HG03432 (cell line): ENCODE measurements around the gene TGM6.
A peak's percentile ranks its signal among the peaks of the same experiment; 100 is the strongest.

Experiments
- ATAC-seq: cut with Tn5 transposase; IDR thresholded peaks from one replicate; pipeline ENCODE4 v1.9.1; 2021; ENCODE audit warnings: mild to moderate bottlenecking, moderate library complexity; ENCODE audit not compliant: unreplicated experiment

TGM6 gene

DNA sequence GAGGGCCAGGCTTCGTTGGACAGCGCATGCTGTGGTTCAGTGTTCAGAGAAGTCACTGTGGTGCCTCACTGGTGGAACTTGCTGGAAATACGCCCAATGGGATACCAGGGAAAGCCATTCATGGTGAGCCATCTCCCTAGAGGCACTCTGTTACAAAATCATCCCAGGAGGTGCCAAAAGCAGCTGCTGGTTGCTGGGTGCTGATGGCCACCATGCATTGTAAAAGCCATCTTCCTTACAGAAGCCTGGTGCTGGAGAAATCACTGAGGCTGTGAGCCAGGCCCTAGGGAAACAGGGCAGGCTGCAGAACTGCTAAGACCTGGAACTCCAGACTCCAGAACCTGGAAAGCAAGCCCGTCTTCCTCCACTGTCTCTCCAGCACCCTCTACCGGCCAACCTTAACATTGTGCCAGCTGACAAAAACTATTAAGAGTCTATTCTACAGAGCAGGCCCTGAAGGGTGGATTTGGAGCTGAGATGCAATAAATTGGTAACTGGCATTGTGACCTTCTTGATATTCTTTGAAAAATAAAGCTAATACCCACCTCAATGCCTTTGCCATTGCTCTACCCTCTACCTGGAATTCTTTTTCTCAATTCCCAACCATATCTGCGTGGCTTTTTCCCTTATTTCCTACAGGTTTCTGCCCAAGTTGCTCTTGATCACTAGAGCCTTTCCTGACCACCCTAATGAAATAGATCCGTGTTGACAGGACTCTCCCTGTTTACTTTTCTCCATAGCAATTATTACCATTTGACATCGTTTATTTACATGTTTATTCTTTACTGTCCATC is 71.4 kb downstream of the TGM6 start:
- no peak for ATAC-seq

DNA sequence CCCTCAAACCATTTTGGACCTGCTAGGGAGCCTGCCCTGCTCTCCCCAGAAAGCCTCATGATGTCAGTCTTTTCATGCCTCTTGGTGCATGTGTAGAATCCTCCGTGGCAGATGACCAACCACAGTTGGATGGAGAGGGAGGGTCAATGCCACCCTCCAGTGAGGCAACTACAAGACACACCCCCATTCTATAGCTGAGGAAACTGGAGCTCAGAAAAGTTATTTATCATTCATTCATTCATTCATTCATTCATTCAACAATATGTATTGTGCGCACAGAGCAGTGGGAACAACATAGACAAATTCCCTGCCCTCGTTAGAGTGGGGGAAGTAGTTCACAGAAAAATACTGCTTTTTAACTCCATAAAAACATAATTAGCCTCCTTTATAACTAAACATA is 73.1 kb downstream of the TGM6 start:
- ATAC-seq: no peak

DNA sequence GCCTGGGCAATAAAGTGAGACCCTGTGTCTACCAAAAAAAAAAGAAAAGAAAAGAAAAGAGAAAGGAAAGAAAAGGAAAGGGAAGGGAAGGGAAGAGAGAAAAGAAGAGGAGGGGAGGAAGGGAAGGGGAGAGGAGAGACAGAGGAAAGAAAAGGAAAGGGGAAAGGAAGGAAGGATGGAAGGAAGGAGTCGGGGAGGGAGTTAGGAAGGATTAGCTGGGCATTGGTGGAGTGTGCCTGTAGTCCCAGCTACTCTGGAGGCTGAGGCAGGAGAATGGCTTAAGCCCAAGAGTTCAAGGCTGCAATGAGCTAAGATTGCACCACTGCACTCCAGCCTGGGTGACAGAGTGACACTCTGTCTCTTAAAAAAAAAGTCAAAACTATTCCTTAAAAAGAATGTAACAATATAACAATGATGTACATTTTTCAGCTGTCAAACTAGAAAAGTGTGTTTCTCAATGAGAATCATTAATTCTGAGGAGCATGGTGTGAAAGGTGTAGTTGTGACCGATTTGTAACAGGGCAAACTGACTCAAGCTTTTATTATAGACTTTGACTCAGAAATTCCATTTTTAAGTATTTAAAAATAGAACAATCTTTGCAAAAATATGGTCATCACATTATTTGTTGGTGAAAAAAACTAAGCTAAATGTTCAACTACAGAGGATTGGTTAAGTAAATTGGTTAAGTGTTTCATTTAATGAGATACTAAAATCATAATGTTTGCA is 75.2 kb downstream of the TGM6 start:
- ATAC-seq: no peak

DNA sequence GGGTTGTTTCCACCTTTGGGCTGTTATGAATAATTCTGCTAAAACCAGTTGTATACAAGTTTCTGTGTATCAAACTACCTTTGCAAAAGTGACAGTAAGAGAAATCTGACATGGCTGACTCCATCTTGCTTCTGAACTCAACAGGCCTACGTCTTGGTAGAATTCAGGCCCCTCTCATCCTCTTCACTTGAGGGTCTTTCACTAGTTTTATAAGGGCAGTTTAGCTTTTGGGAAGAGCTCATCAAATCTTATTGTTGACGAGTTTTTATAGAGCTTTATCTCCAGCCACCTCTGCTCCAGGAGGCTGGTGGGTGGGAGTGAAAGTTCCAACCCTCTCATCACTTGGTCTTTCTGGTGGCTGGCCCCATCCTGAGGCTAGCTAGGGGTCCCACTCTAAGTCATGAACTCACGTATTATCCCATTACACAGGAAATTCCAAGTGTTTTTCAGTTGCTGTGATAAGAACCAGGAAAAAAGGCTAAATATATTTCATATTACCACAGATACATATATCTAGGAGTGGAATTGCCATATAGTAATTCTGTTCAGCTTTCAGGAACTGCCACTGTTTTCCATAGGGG is 78.3 kb downstream of the TGM6 start:
- no peak for ATAC-seq

DNA sequence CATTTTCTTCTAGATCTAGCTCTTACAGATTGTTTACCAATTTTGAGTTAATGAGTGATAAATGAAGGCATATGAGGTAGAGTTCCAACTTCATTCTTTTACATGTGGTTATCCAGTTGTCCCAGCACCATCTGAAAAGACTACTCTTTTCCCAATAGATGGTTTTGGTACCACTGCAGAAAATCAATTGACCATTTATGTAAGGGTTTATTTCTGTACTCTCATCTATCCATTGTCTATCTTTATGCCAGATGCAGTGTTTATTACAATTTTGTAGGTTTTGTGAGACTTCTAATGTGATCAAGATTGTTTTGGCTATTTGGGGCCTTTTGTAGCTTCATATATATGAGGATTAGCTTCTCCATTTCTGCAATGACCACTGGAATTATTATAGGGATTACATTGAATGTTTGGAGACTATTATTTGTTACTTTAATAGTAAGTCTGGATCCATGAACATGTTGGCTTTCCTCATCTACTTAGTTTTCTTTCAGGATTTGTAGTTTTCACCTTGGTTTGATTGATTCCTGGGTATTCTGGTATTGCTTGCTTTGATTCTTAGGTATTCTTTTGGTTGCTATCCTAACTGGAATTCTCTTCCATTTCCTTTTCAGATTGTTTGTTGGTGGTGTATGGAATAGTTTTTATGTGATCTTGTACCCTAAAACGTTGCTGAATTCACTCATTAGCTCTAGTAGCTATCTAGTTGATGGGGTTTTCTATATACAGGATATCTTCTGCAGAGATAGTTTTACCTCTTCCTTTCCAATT is 79.5 kb downstream of the TGM6 start:
- no peak for ATAC-seq

DNA sequence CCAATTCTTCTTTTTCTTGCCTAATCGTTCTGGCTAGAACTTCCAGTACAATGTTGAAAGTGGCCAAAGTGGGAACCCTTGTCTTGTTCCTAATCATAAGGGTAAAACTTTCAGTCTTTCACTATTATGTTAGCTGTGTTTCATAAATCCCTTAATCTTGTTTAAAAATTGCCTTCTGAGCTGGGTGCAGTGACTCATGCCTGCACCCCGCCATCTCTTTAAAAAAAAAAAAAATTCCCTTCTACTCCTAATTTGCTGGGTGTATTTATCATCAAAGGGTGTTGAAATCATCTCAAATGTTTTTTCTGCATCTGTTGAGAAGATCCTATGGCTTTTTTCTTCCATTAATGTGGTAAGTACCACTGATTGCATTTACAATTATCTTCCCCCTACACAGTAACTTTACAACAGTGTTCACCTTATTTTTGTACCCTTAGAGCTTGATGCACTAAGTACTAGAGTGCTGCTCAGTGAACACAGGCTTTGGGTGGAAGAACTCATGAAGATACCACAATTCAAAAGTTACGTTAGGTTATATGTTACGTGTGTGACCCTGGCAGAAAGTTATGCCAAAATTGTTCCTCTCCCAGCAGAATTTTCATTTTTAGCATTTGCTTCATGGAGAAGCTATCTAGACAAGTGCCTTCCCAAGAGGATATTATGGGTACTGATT is 80.2 kb downstream of the TGM6 start:
- no peak for ATAC-seq

DNA sequence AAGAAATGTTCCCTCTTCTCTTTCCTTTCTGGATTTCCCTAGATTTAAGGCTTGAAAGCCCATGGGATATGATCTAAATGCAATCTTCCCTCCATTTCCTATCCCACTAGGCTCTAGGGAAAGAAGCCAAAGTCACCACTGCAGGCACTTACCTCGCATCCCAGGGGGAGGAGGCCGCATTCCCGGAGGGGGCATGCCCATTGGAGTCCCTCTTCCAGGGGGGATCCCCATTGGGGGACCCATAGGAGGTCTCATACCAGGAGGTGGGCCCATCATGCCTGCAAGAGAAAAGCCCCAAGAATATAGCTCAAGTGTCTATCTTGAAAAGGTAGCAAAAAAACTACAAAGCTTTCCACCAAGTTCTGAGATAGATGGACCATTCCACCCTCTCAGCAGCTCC is 81.8 kb downstream of the TGM6 start:
- ATAC-seq: no peak

DNA sequence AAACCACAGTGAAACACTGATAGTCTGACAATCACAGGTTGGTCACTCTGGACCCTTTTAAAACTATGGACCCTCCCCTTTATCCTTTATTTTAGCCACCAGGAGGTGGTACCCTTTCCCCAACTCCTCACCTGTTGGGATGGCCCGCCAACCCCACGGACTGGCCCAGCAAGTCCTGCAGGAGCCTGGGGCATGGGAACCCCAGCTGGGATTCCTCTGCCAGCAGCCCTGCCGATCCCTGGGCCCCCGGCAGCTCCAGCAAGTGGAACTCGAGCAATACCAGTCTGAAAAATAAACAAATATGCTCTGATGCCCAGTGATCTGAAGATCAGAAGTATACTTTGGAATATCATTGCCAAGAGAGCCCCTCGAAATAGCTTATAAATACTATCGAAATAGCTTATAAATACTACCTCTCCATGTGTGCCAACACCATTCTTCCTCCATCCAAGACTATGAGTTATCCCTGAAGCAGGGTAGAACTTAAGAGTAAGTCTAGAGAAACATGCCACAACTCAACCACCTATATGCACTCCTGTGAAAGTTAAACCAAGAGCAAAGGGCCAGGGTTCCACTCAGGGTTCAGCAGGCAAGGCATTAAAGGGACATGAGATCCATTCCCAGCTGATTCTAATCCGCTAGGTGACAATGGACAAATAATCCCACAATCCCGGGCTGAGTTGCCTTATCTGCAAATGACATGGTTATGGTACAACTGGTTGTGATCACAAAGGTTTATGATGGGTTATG is 83.1 kb downstream of the TGM6 start:
- no peak for ATAC-seq

DNA sequence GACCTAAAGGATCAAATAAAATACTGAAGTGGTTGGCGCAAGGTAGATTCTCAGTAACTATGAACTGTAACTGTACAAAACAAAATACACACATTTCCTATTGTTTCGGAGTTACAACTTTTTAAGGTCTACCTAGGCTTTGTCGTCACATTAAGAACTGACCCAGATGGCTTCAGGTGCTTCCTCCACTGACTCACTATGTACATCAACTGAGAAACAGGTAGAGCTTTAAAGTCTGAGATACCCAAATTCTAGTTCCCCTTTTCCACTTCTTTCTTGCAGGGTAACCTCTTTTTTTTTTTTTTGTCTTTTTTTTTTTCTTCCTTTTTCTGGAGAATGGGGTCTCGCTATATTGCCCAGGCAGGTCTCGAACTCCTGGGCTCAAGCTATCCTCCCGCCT is 84.4 kb downstream of the TGM6 start:
- no peak for ATAC-seq

DNA sequence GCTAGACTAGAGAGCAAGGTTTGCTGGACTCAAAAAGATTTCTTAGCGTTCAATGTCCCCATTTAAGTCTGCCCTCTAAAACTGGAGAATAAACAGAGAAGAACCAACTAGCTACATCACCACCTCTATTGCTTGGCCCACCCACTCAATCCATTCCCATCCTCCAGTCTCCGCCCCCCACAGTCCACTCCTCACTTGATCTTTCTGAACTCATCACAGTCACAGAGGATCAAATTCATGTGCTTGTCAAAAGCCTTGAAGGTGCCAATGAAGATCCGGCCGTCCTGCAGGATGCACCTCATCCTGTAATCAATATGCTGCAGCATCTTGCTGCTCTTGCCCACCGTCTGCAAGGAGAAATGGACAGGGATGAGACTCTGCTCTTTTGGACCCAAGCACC is 86.7 kb downstream of the TGM6 start:
- ATAC-seq: no peak

DNA sequence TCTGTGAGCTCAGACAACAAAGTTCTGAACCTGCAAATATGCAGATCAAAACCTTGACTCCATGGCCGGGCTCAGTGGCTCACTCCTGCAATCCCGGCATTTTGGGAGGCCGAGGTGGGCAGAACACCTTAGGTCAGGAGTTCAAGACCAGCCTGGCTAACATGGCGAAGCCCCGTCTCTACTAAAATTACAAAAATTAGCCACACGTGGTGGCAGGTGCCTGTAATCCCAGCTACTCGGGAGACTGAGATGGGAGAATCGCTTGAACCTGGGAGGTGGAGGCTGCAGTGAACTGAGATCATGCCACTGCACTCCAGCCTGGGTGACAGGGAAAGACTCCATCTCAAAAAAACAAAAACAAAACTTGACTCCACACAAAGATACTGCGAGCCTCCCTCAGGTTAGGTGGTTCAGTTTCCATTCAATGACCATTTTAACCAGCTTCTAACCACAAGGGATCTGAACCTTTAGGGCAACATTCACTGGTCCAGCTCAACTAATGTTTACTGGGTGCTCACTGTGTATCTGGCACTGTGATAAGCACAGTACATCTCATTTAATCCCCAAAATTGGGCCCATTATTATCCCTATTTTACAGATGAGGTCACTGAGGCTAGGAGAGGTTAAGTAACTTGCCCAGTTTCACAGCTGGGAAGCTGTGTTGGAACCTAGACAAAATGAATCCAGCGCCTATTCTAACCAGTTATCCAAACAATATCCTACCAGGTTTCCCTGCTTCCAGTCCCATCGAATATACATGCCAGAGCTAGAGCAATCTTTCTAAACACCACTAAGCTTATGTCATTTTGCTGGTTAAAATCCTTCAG is 88.1 kb downstream of the TGM6 start:
- ATAC-seq: no peak

DNA sequence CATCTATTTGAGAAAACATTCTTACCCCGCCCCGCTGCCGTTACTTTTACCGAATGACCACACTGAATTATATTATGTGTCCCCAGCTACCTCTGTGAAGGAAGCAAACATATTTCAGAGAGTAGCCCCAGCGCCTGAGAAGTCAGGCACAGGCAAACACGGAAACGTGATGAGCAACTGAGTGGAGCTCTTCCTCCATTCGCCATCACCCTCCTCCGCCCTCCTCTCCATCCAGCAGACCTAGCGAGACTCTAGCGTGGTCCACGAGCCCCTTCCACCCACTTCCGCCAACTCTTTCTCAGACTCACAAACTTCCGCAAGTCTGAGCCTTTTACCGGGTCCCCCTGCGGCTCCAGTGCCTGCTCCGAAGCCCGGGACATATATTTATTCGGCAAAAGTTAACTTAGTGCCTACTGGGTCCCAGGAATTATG is 89.3 kb downstream of the TGM6 start:
- peak; percentile 31 for ATAC-seq

DNA sequence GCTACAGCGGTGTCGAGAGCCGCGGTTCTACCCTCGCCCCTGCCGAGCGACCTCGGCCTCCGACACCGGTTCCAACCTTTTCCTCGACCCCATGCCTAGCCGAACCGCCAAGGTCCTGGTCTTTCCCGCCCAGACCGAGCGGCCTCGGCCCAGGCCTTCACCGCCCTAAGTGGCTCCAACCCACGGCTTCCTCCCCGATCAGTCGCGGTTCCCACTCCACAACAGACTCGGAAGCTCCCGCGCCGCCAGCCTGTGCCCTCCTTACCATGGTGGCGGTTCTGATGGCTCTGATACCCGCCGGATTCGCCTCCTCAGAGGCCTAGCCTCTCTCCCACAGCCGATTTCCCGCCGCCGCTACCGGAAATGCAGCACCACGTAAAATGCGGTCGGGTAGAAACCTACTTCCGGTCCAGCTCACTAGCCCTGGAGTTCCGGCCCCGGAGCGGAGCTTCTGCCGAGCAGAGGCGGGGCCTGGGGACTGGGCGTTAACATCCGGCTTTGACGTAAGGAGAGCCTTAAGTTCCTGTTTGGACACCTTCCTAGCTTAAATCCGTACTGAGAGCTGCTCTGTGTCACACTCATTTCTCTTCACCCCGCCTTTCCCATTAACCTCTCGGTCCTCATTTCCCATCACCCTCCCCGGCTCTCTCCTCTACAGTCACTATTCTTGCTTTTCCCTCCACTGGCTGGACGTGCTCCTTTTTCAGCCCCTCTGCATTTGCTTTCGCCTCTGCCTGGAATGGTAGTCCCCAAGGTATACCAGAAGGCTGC is 89.9 kb downstream of the TGM6 start, which contains the start of gene SNRPB:
SNRPB (minus strand) TSS at position 367 of the 771 bp plus-strand sequence; CDS start at position 268, 99 bp downstream.
- peak; percentile 96 for ATAC-seq

DNA sequence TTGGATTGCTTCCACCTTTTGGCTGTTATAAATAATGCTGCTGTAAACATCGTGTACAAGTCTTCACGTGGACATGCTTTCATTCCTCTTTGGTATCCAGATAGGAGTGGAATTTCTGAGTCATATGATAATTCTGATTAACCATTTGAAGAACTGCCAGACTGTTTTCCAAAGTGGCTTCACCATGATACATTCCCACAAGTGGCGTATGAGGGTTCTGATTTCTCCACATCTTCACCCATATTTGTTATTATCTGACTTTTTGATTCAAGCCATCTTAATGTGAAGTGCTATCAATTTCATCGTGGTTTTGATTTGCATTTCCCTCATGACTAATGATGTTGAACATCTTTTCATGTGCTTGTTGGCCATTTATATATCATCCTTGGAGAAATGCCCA is 92.8 kb downstream of the TGM6 start:
- ATAC-seq: no peak

DNA sequence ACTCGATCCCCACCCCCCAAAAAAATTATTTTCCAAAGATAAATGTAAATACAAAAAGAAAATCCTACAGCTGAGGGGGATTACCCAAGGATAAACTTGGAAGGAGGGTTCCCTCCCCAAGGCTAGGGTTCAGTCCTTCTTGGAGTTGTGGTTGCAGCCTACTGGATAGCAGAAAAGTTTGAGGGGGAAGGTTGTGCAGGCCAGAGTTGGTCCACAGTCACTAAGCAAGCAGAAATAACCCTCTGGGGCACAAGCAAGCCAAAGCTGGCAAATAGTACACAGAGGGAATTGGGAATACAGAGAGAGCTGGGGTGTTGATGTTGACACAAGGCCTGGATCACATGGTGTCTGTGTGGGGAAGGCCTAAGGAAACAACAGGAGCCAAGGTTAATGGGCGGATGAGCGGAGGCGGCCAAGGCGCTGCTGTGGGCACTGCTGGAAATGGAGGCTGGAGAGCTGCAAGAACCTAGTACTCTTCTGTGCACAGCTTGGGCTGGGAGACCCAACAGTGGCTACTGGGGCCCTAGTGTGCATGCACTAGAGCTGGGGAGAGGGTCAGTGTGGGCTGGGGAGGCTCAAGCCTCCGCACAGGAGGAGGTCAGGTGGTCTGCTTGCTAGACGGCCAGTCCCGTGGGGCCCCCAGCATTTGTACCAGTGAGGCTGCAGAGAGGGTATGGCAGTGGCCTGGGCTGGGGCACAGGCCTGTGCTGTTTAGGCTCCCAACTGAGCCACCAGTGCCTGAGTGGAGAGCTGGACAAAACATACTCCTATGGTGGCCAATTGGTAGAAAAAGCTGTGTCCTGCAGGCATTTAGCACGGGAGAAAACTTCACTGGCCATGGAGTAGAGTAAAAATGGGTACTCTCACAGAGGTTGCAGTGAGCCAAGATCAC is 95.4 kb downstream of the TGM6 start:
- no peak for ATAC-seq

DNA sequence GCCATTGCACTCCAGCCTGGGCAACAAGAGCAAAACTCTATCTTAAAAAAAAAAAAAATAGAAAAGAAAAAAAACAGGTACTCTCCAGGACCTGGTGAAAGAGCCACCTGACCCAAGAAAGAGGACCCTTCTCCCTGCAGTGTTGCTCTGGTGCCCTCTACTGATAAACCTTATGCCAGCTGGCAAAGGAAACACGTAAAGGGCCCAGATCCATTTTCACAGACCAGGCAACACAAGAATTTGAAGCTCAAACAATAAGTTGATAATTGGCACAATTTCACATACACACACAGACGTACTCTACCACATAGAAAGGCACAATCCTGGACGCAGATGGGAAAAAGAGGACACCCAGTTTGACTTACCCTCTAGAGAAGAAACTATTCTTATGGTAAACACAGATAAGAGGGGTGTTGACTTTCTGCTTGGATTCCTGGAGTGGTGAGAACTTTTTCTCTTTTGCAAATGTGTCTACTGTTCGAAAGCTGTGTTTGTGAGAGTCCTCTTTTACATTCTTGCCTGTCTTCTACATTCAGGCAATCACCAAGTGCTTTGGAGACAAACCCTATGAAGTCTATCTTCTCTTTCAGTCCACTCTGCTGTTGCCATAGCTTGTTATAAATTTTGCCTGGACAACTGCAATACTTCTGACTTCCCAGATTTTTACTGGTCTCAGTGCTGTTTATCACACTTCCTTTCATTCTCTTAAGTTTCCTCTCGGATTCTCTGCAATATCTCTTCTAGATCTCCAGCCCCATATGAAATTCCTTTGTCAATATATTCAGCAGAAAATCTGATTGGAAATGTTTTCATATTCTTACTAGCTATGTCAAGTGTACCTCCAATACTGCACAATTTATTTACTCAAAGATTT is 96.3 kb downstream of the TGM6 start:
- no peak for ATAC-seq
